Measurements from ENCODE around the gene CYP20A1. TPM values are rescaled to one million over a fixed set of nuclear protein-coding genes. Genes with fewer than 3 reads are reported as not detected.
"Not testable (repeated sequence)": the region's sequence is repeated elsewhere in the genome, so short reads cannot be mapped to it uniquely, and the experiment has no call there.

Gene CYP20A1
- 51.1 and 51.2 TPM in 2 replicates for total RNA-seq (2014; rRNA removed; shearing (Covaris generic))
- 54.7 and 55.0 TPM in 2 replicates for polyA plus RNA-seq (2016; fragmentation: Nextera tagmentation; extraction: Ambion mirVana)

DNA sequence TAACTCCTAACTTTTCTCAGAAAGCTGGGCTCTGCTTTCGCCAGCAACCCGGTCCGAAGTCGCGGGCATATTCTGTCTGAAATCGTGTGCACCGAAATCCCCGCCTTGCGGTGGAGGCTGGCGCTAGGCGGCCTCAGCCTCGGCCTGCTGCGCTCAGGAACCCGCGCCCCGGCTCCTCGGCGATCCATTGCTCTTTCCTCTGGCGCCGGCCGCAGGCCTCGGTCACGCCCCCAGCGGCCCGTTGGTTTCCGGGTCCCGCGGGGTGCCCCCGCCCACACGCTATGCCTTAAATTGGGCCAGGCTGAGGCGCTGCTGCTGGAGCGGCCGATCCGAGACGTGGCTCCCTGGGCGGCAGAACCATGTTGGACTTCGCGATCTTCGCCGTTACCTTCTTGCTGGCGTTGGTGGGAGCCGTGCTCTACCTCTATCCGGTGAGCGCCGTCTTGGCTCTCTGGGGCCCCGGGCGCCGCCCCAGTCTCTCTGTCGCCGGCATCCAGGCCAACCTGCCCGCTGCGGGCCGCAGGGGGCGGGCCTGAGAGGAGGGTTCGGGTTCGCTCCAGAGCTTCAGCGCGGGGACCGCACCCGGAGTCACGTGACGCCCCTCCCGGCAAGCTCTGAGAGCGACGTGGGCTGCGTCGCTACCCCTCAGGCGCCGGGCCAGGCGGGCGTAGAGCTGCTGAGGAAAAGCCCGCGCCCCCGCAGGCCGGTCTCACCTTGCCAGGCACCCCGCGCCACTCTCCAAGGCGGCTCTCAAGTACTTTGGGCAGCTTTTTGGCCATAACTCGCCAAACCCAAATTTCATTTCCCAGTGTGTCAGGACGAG lies at the start of gene CYP20A1:
CYP20A1 (plus strand) TSS at position 315 of the 823 bp plus-strand sequence; CDS start at position 360, 45 bp downstream.
- peak within 1 kb of the TSS; percentile 96 for H3K9ac ChIP-seq
- in situ Hi-C loops (cut with MboI): no loop called here
- H3F3A ChIP-seq (ENCODE audit: insufficient read depth): peaks cover 11% of the 10 kb centered on the region
- H3K9me2 ChIP-seq (ENCODE audit: insufficient read depth): no peaks in the 10 kb centered on the region
- H4K20me1 ChIP-seq (ENCODE audit: insufficient read depth): no peaks in the 10 kb centered on the region
- no peaks in the 10 kb centered on the region for H3K9me3 ChIP-seq (ENCODE audit: low read depth)
- H3K4me3 ChIP-seq: peak within 1 kb of the TSS; percentile 93
- TF ChIP-seq EZH2 (IDR thresholded peaks at IDR 0.05; ENCODE audit: insufficient read depth, poor library complexity, severe bottlenecking) (no peak), EZH2phosphoT487 (IDR thresholded peaks at IDR 0.05; ENCODE audit: insufficient read depth, low read depth) (no peak)
- H3K27me3 ChIP-seq (replicated peaks; ENCODE audit: insufficient read depth): no peaks in the 10 kb centered on the region
- 1% methylated on average over 73 to 74 of the region's 80 CpGs for WGBS, 2 experiments (ENCODE audit: low coverage in 1 of 2, low lambda C conversion rate in 2 of 2, missing lambda C conversion rate in 2 of 2)
- peak within 1 kb of the TSS; percentile 96 for H2AFZ ChIP-seq
- peaks cover 17% of the 10 kb centered on the region for H3K4me1 ChIP-seq (ENCODE audit: insufficient read depth)
- peak within 1 kb of the TSS; percentile 99 for H3K27ac ChIP-seq
- DNase-seq: peak; percentile 99
- H3K79me2 ChIP-seq (ENCODE audit: insufficient read depth): peaks cover 45% of the 10 kb centered on the region
- H3K4me2 ChIP-seq (ENCODE audit: unreplicated experiment): peak within 1 kb of the TSS; percentile 92
- H3K36me3 ChIP-seq (ENCODE audit: low read depth): no peaks in the 10 kb centered on the region; the same call in 1 of the 2 replicates

GRCh38 chr2:203190547-203190946 lies 48.3 kb upstream of the CYP20A1 start:
- H4K20me1 ChIP-seq (ENCODE audit: insufficient read depth); H3K4me2 ChIP-seq (ENCODE audit: unreplicated experiment); H3K4me3 ChIP-seq; H3K79me2 ChIP-seq (ENCODE audit: insufficient read depth); H3K9ac ChIP-seq; H3K9me3 ChIP-seq (ENCODE audit: low read depth); in situ Hi-C loops (cut with MboI); H2AFZ ChIP-seq; H3K27ac ChIP-seq; H3F3A ChIP-seq (ENCODE audit: insufficient read depth); DNase-seq; H3K4me1 ChIP-seq (ENCODE audit: insufficient read depth); H3K27me3 ChIP-seq (replicated peaks; ENCODE audit: insufficient read depth); H3K9me2 ChIP-seq (ENCODE audit: insufficient read depth): not testable (repeated sequence)
- H3K36me3 ChIP-seq (ENCODE audit: low read depth): peaks cover 46% of the 10 kb centered on the region
- 88 to 90% methylated on average over 17 of the region's 17 CpGs for WGBS, 2 experiments (ENCODE audit: low coverage in 1 of 2, low lambda C conversion rate in 2 of 2, missing lambda C conversion rate in 2 of 2)

DNA sequence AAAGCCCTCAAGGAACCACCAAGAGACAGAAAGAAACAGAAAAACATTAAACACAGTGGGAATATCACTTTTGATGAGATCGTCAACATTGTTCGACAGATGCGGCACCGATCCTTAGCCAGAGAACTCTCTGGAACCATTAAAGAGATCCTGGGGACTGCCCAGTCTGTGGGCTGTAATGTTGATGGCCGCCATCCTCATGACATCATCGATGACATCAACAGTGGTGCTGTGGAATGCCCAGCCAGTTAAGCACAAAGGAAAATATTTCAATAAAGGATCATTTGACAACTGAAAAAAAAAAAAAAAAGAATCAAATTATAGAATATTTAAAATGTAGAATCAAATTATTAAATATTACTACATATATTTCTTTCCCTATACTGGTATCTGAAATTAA lies 47.8 kb upstream of the CYP20A1 start:
- H3K27ac ChIP-seq; in situ Hi-C loops (cut with MboI); DNase-seq; H3K27me3 ChIP-seq (replicated peaks; ENCODE audit: insufficient read depth); H3K9ac ChIP-seq; H3K4me1 ChIP-seq (ENCODE audit: insufficient read depth); H3F3A ChIP-seq (ENCODE audit: insufficient read depth); H3K9me3 ChIP-seq (ENCODE audit: low read depth); H2AFZ ChIP-seq; H4K20me1 ChIP-seq (ENCODE audit: insufficient read depth); H3K9me2 ChIP-seq (ENCODE audit: insufficient read depth); H3K4me2 ChIP-seq (ENCODE audit: unreplicated experiment); H3K4me3 ChIP-seq; H3K79me2 ChIP-seq (ENCODE audit: insufficient read depth): not testable (repeated sequence)
- peaks cover 42% of the 10 kb centered on the region for H3K36me3 ChIP-seq (ENCODE audit: low read depth)
- 90 to 97% methylated on average over 6 of the region's 6 CpGs for WGBS, 2 experiments (ENCODE audit: low coverage in 1 of 2, low lambda C conversion rate in 2 of 2, missing lambda C conversion rate in 2 of 2)

DNA sequence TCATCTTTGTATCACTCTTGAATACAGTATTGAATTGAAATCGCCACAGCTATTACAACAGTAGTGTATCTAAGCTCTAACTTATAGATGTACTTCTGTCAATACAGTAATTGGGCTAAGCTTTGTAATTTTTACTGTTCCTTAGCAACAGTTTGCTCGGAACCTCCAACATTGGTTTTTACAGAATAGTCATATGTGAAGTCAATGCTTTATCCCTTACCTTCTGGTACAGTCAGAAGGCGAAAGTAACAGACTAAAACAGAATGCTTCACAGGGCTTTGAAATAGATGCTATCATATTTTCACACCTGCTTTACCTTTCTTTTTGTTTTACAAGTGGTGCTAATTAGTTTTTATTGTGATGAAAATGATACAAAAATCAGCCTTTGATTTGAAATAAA lies 46.9 kb upstream of the CYP20A1 start:
- Histone ChIP-seq H3K4me2 (ENCODE audit: unreplicated experiment) (no peak overlapping the region), H4K20me1 (ENCODE audit: insufficient read depth) (no peaks in the 10 kb centered on the region), H3K27me3 (replicated peaks; ENCODE audit: insufficient read depth) (no peaks in the 10 kb centered on the region), H3K27ac (no peak overlapping the region), H3K4me1 (ENCODE audit: insufficient read depth) (no peaks in the 10 kb centered on the region), H3K9me3 (ENCODE audit: low read depth) (no peaks in the 10 kb centered on the region), H3F3A (ENCODE audit: insufficient read depth) (no peaks in the 10 kb centered on the region), H3K79me2 (ENCODE audit: insufficient read depth) (no peaks in the 10 kb centered on the region), H3K9ac (no peak overlapping the region), H3K36me3 (ENCODE audit: low read depth) (peaks cover 42% of the 10 kb centered on the region), H3K9me2 (ENCODE audit: insufficient read depth) (no peaks in the 10 kb centered on the region), H2AFZ (no peak overlapping the region), H3K4me3 (no peak overlapping the region)
- TF ChIP-seq EZH2phosphoT487 (IDR thresholded peaks at IDR 0.05; ENCODE audit: insufficient read depth, low read depth) (no peak), EZH2 (IDR thresholded peaks at IDR 0.05; ENCODE audit: insufficient read depth, poor library complexity, severe bottlenecking) (no peak)
- 98 to 100% methylated on average over 3 of the region's 3 CpGs for WGBS, 2 experiments (ENCODE audit: low coverage in 1 of 2, low lambda C conversion rate in 2 of 2, missing lambda C conversion rate in 2 of 2)
- in situ Hi-C loops (cut with MboI): no loop called here
- DNase-seq: no peak

All from GM23248 (cell line).